ENCODE measurements around the gene LHCGR.

GRCh38 chr2:48715042-48715899, 40.3 kb downstream of the LHCGR start:
- no peak for TF ChIP-seq POLR2A (IDR thresholded peaks at IDR 0.05)
- no peak for TF ChIP-seq CTCF (IDR thresholded peaks at IDR 0.05)

All from lower leg skin (tissue), 3 donors.